HepG2 (cell line): ENCODE data around the gene PARD3. TPM values are rescaled to one million over a fixed set of nuclear protein-coding genes. Genes with fewer than 3 reads are reported as not detected.
A peak's percentile ranks its signal among the peaks of the same experiment; 100 is the strongest.

Source experiments
- ETV6 ChIP-seq: sonication (generic); formaldehyde crosslinking; conservative IDR thresholded peaks from 2 replicates; pipeline ENCODE4 v1.4.0; 2020; ENCODE audit warnings: missing genetic modification reagents
- HNRNPUL1 ChIP-seq: fragments of 200-400 bp; formaldehyde crosslinking; IDR thresholded peaks from 2 replicates; pipeline ENCODE4 v1.6.1; 2017; ENCODE audit warnings: low read depth, mild to moderate bottlenecking, low read length, moderate library complexity
- HOXA7 ChIP-seq: sonication (generic); formaldehyde crosslinking; IDR thresholded peaks from 2 replicates; pipeline ENCODE4 v1.8.1; 2022; ENCODE audit warnings: mild to moderate bottlenecking, missing genetic modification reagents, moderate library complexity
- MEIS1 ChIP-seq: sonication (generic); formaldehyde crosslinking; IDR thresholded peaks from 2 replicates; pipeline ENCODE4 v1.9.0; 2021; ENCODE audit warnings: mild to moderate bottlenecking, missing genetic modification reagents, moderate library complexity, borderline replicate concordance
- ONECUT2 ChIP-seq: sonication (generic); formaldehyde crosslinking; IDR thresholded peaks from 2 replicates; pipeline ENCODE4 v1.4.0; 2020; ENCODE audit warnings: missing genetic modification reagents
- SAP130 ChIP-seq: IDR thresholded peaks from 2 replicates; pipeline ENCODE4 v1.6.1; 2016; ENCODE audit warnings: low read depth
- SRSF1 ChIP-seq: fragments of 200-400 bp; formaldehyde crosslinking; optimal IDR thresholded peaks from 2 replicates; pipeline ENCODE3; 2017; ENCODE audit warnings: mild to moderate bottlenecking, low read depth, low read length, moderate library complexity
- TBX3 ChIP-seq: fragments of 450-650 bp; IDR thresholded peaks from 2 replicates; pipeline ENCODE4 v1.6.1; 2017; ENCODE audit warnings: antibody characterized with exemption, mild to moderate bottlenecking, inconsistent platforms, borderline replicate concordance
- ZKSCAN8 ChIP-seq: IDR thresholded peaks from 2 replicates; pipeline ENCODE4 v1.6.1; 2016; ENCODE audit warnings: borderline replicate concordance, missing genetic modification reagents, missing compliant biosample characterization
- ZNF333 ChIP-seq: sonication (generic); formaldehyde crosslinking; IDR thresholded peaks from 2 replicates; pipeline ENCODE4 v1.4.0; 2020; ENCODE audit warnings: mild to moderate bottlenecking, missing genetic modification reagents, borderline replicate concordance
- polyA plus RNA-seq, 8 experiments: library from polyadenylated mRNA; depleted of rRNA in 3 of 8; stranded (reverse) in 7 of 8; unstranded in 1 of 8; fragments of >200 nt; fragmentation: Illumina TruSeq in 4 of 8; extraction: Trizol in 4 of 8; gene quantifications; 2 replicates each; pipeline versions ENCODE4 v1.2.1 to v1.2.3, GENCODE V29; 2011 to 2016; ENCODE audit warnings: low read depth in 4 of 8, missing spikeins in 1 of 8, mixed read lengths in 1 of 8; ENCODE audit not compliant: insufficient read depth in 1 of 8
- total RNA-seq, 5 experiments: library from RNA; depleted of rRNA; stranded (reverse); fragments of >200 nt; fragmentation: Illumina TruSeq; extraction: Trizol; gene quantifications; 2 replicates each; pipeline ENCODE4 v1.2.3, GENCODE V29; 2016; ENCODE audit warnings: low read depth in 1 of 5
- TF ChIP-seq, protein P1 (sequence below): sonication (generic); formaldehyde crosslinking; IDR thresholded peaks from 2 replicates; pipeline ENCODE4 v1.9.0; 2022; ENCODE audit warnings: missing genetic modification reagents, mild to moderate bottlenecking, borderline replicate concordance
- TF ChIP-seq, protein P2 (sequence below): sonication (generic); formaldehyde crosslinking; IDR thresholded peaks from 2 replicates; pipeline ENCODE4 v1.4.0; 2020; ENCODE audit warnings: mild to moderate bottlenecking, missing genetic modification reagents, borderline replicate concordance
- TF ChIP-seq, protein P3 (sequence below): sonication (generic); formaldehyde crosslinking; IDR thresholded peaks from 2 replicates; pipeline ENCODE4 v1.4.0; 2020; ENCODE audit warnings: mild to moderate bottlenecking, missing genetic modification reagents
- TF ChIP-seq, protein P4 (sequence below): sonication (generic); formaldehyde crosslinking; IDR thresholded peaks from 2 replicates; pipeline ENCODE4; 2020; ENCODE audit warnings: missing genetic modification reagents, mild to moderate bottlenecking, borderline replicate concordance
- TF ChIP-seq, protein P5 (sequence below): sonication (generic); formaldehyde crosslinking; IDR thresholded peaks from 2 replicates; pipeline ENCODE4 v1.5.0; 2020; ENCODE audit warnings: missing genetic modification reagents
- TF ChIP-seq, protein P6 (sequence below): sonication (generic); formaldehyde crosslinking; IDR thresholded peaks from 2 replicates; pipeline ENCODE4 v1.4.0; 2020; ENCODE audit warnings: missing genetic modification reagents, low read depth, mild to moderate bottlenecking, borderline replicate concordance

The PARD3 gene
- total and polyA plus RNA-seq, 2 of the 13 experiments (the other 11 are each of a cell fraction or from before 2014, with no cell fraction given) = 40.9 to 60.0 TPM

DNA sequence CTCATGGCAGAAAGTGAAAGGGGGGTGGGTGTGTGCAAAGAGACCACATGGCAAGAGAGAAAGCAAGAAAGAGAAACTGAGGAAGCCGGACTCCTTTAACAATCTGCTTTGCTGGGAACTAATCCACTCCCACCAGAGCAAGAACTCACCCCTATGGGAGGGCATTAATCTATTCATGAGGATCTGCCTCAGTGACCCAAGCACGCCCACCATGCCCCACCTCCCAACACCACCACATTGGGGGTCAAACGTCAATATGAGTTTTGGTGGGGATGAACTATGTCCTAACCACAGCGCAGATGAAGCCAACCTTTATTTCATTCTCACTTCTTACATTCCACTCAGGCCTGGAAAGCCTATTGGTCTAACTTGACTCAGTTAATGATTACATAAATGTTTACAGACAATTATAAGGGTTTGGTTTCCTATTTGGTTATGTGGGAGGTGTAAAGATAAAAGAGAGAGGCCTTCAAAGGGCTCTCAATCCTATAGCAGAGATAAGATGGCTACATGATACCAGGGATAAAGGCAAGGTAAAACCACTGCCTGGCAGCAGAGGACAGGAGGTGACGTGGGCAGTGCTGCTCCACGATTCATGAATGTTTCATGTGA is 601.8 kb downstream of the PARD3 start (continued):
- TF ChIP-seq, protein P1, sequence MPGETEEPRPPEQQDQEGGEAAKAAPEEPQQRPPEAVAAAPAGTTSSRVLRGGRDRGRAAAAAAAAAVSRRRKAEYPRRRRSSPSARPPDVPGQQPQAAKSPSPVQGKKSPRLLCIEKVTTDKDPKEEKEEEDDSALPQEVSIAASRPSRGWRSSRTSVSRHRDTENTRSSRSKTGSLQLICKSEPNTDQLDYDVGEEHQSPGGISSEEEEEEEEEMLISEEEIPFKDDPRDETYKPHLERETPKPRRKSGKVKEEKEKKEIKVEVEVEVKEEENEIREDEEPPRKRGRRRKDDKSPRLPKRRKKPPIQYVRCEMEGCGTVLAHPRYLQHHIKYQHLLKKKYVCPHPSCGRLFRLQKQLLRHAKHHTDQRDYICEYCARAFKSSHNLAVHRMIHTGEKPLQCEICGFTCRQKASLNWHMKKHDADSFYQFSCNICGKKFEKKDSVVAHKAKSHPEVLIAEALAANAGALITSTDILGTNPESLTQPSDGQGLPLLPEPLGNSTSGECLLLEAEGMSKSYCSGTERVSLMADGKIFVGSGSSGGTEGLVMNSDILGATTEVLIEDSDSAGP = no peak
- TF ChIP-seq, protein P2, sequence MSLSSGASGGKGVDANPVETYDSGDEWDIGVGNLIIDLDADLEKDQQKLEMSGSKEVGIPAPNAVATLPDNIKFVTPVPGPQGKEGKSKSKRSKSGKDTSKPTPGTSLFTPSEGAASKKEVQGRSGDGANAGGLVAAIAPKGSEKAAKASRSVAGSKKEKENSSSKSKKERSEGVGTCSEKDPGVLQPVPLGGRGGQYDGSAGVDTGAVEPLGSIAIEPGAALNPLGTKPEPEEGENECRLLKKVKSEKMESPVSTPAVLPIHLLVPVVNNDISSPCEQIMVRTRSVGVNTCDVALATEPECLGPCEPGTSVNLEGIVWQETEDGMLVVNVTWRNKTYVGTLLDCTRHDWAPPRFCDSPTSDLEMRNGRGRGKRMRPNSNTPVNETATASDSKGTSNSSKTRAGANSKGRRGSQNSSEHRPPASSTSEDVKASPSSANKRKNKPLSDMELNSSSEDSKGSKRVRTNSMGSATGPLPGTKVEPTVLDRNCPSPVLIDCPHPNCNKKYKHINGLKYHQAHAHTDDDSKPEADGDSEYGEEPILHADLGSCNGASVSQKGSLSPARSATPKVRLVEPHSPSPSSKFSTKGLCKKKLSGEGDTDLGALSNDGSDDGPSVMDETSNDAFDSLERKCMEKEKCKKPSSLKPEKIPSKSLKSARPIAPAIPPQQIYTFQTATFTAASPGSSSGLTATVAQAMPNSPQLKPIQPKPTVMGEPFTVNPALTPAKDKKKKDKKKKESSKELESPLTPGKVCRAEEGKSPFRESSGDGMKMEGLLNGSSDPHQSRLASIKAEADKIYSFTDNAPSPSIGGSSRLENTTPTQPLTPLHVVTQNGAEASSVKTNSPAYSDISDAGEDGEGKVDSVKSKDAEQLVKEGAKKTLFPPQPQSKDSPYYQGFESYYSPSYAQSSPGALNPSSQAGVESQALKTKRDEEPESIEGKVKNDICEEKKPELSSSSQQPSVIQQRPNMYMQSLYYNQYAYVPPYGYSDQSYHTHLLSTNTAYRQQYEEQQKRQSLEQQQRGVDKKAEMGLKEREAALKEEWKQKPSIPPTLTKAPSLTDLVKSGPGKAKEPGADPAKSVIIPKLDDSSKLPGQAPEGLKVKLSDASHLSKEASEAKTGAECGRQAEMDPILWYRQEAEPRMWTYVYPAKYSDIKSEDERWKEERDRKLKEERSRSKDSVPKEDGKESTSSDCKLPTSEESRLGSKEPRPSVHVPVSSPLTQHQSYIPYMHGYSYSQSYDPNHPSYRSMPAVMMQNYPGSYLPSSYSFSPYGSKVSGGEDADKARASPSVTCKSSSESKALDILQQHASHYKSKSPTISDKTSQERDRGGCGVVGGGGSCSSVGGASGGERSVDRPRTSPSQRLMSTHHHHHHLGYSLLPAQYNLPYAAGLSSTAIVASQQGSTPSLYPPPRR (CRISPR knock-in tag) = peak; percentile 95
- TF ChIP-seq, protein P3, sequence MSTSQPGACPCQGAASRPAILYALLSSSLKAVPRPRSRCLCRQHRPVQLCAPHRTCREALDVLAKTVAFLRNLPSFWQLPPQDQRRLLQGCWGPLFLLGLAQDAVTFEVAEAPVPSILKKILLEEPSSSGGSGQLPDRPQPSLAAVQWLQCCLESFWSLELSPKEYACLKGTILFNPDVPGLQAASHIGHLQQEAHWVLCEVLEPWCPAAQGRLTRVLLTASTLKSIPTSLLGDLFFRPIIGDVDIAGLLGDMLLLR (CRISPR knock-in tag) = no peak
- TF ChIP-seq ETV6 (no peak), HNRNPUL1 (peak; percentile 55; the same call in 1 of the 2 replicates), HOXA7 (no peak), TBX3 (peak; percentile 95), SAP130 (CRISPR knock-in tag) (peak; percentile 75), ONECUT2 (CRISPR knock-in tag) (peak; percentile 80), MEIS1 (CRISPR knock-in tag) (no peak), SRSF1 (no peak), ZNF333 (CRISPR knock-in tag) (no peak), ZKSCAN8 (peak; percentile 94)
- TF ChIP-seq, protein P4, sequence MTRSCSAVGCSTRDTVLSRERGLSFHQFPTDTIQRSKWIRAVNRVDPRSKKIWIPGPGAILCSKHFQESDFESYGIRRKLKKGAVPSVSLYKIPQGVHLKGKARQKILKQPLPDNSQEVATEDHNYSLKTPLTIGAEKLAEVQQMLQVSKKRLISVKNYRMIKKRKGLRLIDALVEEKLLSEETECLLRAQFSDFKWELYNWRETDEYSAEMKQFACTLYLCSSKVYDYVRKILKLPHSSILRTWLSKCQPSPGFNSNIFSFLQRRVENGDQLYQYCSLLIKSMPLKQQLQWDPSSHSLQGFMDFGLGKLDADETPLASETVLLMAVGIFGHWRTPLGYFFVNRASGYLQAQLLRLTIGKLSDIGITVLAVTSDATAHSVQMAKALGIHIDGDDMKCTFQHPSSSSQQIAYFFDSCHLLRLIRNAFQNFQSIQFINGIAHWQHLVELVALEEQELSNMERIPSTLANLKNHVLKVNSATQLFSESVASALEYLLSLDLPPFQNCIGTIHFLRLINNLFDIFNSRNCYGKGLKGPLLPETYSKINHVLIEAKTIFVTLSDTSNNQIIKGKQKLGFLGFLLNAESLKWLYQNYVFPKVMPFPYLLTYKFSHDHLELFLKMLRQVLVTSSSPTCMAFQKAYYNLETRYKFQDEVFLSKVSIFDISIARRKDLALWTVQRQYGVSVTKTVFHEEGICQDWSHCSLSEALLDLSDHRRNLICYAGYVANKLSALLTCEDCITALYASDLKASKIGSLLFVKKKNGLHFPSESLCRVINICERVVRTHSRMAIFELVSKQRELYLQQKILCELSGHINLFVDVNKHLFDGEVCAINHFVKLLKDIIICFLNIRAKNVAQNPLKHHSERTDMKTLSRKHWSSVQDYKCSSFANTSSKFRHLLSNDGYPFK = no peak
- TF ChIP-seq, protein P5, sequence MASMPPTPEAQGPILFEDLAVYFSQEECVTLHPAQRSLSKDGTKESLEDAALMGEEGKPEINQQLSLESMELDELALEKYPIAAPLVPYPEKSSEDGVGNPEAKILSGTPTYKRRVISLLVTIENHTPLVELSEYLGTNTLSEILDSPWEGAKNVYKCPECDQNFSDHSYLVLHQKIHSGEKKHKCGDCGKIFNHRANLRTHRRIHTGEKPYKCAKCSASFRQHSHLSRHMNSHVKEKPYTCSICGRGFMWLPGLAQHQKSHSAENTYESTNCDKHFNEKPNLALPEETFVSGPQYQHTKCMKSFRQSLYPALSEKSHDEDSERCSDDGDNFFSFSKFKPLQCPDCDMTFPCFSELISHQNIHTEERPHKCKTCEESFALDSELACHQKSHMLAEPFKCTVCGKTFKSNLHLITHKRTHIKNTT (CRISPR knock-in tag) = no peak
- TF ChIP-seq, protein P6, sequence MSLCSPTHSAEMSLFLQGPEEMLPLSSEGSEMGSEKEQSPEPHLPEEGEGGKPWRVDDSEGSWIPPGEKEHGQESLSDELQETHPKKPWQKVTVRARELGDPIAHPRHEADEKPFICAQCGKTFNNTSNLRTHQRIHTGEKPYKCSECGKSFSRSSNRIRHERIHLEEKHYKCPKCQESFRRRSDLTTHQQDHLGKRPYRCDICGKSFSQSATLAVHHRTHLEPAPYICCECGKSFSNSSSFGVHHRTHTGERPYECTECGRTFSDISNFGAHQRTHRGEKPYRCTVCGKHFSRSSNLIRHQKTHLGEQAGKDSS = no peak
